WERI-Rb-1 (cell line): Measurements from ENCODE around the gene PLXNB2.

Experiments used
- DNase-seq: peaks from one replicate; pipeline ENCODE4 v3.0.0-alpha.2; 2020
- H3K27ac ChIP-seq: fragments of 250-450 bp; sonication (Bioruptor Pico); 2 replicates; pipeline ENCODE4 v1.5.1; 2020; ENCODE audit warnings: mild to moderate bottlenecking, moderate library complexity
- H3K27me3 ChIP-seq: fragments of 250-450 bp; sonication (Bioruptor Pico); 2 replicates; pipeline ENCODE4 v1.5.1; 2021; ENCODE audit warnings: mild to moderate bottlenecking, low read depth, moderate library complexity; ENCODE audit not compliant: insufficient read depth, severe bottlenecking
- H3K36me3 ChIP-seq: fragments of 250-450 bp; sonication (Bioruptor Pico); 2 replicates; pipeline ENCODE4 v1.5.1; 2020; ENCODE audit warnings: mild to moderate bottlenecking, moderate library complexity
- H3K4me3 ChIP-seq: 2 replicates; pipeline ENCODE4 v1.5.1; 2011; ENCODE audit warnings: low read depth, mild to moderate bottlenecking, control low read depth, low read length
- H3K9me3 ChIP-seq: fragments of 250-450 bp; sonication (Bioruptor Pico); 2 replicates; pipeline ENCODE4 v1.5.1; 2021; ENCODE audit warnings: mild to moderate bottlenecking, moderate library complexity; ENCODE audit not compliant: severe bottlenecking
- CTCF ChIP-seq: IDR thresholded peaks from 2 replicates; pipeline ENCODE4 v1.5.1; 2011; ENCODE audit warnings: low read depth, mild to moderate bottlenecking, control low read depth, inconsistent platforms, low read length

The PLXNB2 gene

GRCh38 chr22:50302041-50302541, 5.4 kb downstream of the PLXNB2 start:
- H3K27ac ChIP-seq: no peak overlapping the region

GRCh38 chr22:50301581-50301991, 5.9 kb downstream of the PLXNB2 start:
- Histone ChIP-seq H3K4me3 (no peak overlapping the region), H3K27me3 (no peaks in the 10 kb centered on the region), H3K9me3 (no peaks in the 10 kb centered on the region), H3K36me3 (peaks cover 60% of the 10 kb centered on the region), H3K27ac (no peak overlapping the region)
- DNase-seq: no peak
- no peak for TF ChIP-seq CTCF

More at GRCh38 chr22:50302041-50302541, 5.4 kb downstream of the PLXNB2 start:
- Histone ChIP-seq H3K27me3 (no peaks in the 10 kb centered on the region), H3K36me3 (peaks cover 65% of the 10 kb centered on the region), H3K9me3 (no peaks in the 10 kb centered on the region), H3K4me3 (no peak overlapping the region)
- no peak for TF ChIP-seq CTCF
- DNase-seq: no peak

GRCh38 chr22:50300620-50301257, 6.7 kb downstream of the PLXNB2 start:
- Histone ChIP-seq H3K9me3 (no peaks in the 10 kb centered on the region), H3K4me3 (no peak overlapping the region), H3K36me3 (peaks cover 59% of the 10 kb centered on the region), H3K27ac (no peak overlapping the region), H3K27me3 (no peaks in the 10 kb centered on the region)
- no peak for DNase-seq
- TF ChIP-seq CTCF: no peak

- Histone ChIP-seq H3K27ac (no peak overlapping the region), H3K4me3 (no peak overlapping the region), H3K27me3 (no peaks in the 10 kb centered on the region), H3K36me3 (peaks cover 58% of the 10 kb centered on the region), H3K9me3 (no peaks in the 10 kb centered on the region)
- no peak for DNase-seq
- TF ChIP-seq CTCF: no peak
Measured at GRCh38 chr22:50299785-50300619, 7.4 kb downstream of the PLXNB2 start.

- Histone ChIP-seq H3K27ac (no peak overlapping the region), H3K4me3 (no peak overlapping the region), H3K36me3 (peaks cover 58% of the 10 kb centered on the region)
Measured at GRCh38 chr22:50298937-50299784, 8.3 kb downstream of the PLXNB2 start.

More at GRCh38 chr22:50298937-50299784, 8.3 kb downstream of the PLXNB2 start:
- no peaks in the 10 kb centered on the region for H3K27me3 ChIP-seq
- no peak for DNase-seq
- TF ChIP-seq CTCF: no peak
- H3K9me3 ChIP-seq: no peaks in the 10 kb centered on the region
